HG03558 (cell line): ENCODE results near the gene PTGDR.

Source experiments
- ATAC-seq: cut with Tn5 transposase; IDR thresholded peaks from one replicate; pipeline ENCODE4 v1.9.1; 2021; ENCODE audit warnings: moderate number of reproducible peaks; ENCODE audit not compliant: unreplicated experiment; ENCODE audit errors: extremely low read depth

Gene PTGDR, protein sequence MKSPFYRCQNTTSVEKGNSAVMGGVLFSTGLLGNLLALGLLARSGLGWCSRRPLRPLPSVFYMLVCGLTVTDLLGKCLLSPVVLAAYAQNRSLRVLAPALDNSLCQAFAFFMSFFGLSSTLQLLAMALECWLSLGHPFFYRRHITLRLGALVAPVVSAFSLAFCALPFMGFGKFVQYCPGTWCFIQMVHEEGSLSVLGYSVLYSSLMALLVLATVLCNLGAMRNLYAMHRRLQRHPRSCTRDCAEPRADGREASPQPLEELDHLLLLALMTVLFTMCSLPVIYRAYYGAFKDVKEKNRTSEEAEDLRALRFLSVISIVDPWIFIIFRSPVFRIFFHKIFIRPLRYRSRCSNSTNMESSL

DNA sequence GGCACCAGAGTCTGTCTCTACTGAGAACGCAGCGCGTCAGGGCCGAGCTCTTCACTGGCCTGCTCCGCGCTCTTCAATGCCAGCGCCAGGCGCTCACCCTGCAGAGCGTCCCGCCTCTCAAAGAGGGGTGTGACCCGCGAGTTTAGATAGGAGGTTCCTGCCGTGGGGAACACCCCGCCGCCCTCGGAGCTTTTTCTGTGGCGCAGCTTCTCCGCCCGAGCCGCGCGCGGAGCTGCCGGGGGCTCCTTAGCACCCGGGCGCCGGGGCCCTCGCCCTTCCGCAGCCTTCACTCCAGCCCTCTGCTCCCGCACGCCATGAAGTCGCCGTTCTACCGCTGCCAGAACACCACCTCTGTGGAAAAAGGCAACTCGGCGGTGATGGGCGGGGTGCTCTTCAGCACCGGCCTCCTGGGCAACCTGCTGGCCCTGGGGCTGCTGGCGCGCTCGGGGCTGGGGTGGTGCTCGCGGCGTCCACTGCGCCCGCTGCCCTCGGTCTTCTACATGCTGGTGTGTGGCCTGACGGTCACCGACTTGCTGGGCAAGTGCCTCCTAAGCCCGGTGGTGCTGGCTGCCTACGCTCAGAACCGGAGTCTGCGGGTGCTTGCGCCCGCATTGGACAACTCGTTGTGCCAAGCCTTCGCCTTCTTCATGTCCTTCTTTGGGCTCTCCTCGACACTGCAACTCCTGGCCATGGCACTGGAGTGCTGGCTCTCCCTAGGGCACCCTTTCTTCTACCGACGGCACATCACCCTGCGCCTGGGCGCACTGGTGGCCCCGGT, at the start of gene PTGDR:
PTGDR (plus strand) TSS at position 198 of the 778 bp plus-strand sequence; CDS start at position 315, 117 bp downstream.
- no peak for ATAC-seq

DNA sequence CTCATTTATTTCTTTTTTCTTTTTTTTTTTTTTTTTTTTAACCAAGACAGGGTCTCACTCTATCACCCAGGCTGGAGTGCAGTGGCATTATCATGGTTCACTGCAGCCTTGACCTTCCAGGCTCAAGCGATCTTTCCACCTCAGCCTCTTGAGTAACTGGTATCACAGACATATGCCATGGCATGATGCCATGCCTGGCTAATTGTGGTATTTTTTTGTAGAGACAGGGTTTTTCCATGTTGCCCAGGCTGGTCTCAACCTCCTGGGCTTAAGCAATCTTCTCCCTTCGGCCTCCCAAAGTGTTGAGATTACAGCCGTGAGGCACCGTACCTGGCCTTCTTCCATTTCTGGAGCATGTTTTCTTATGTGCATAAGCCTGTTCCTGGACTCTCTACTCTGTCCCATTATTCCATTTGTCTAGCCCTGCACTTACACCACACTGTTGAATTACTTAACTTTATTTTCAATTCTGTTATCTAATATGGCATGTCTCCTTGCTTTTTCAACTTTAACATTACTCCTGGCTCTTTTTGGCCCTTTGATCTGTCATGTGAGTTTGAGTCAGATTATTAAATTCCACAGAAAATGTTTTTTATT, 47.9 kb upstream of the PTGDR start:
- no peak for ATAC-seq

DNA sequence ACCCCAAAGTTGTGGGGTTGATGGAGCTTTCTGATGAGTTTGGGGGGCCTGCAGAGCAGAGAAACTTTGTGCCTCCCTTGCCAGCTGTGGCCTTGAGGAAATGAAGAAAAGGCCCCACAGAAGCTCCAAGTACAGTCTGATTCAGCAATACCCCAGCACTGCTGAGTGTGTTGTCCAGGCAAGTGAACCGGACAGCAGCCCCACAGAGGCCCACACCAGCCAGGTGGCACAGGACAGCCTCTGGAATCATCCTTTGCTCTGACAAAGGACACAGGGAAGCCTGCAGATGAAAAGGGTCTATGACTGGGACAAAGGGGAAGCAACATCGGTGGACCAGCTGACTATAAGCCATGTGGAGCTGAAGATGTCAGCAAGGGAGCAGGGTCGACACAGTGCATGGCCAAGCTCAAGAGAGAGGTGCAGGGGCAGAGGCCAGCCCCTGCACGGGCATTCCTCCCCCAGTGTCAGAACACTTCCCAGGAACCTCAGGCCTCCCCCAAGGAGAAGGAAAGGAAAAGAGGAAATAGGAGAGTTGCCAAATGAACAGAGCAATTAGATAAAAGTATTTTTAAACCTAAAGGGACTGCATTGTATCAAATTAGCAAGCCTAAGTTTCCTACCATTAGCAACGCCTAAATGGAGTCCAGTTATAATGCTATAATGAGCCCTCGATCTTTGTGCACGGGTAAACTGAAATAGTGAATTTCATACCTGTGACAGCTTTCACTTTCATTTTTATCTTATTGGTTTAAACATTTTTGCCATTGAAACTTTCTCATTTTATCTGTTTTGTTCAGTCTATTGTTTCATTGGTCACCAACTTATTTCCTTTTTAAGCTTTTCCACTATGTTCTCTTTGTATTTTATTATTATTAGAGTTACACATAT, 46.3 kb upstream of the PTGDR start:
- ATAC-seq, result no peak

DNA sequence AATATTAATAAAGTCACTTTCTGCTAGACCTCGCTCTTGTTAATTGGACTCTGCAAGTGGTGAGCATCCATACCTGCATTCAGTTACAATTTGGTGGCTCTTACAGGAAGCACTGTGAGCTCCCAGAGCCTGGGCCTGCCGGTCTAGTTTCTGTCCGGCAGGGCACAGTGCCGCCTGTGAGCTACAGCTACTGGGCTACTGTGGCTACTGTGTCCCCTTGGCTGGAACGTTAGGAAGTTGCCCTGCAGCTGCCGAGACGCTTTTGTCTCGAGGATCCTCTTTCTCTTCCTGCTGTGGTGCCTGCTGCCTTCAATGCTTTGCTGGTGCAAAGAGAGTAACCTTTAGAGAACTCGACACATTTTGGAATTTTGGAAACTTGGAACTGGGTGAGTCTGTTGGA, 44.6 kb upstream of the PTGDR start:
- ATAC-seq, result no peak

DNA sequence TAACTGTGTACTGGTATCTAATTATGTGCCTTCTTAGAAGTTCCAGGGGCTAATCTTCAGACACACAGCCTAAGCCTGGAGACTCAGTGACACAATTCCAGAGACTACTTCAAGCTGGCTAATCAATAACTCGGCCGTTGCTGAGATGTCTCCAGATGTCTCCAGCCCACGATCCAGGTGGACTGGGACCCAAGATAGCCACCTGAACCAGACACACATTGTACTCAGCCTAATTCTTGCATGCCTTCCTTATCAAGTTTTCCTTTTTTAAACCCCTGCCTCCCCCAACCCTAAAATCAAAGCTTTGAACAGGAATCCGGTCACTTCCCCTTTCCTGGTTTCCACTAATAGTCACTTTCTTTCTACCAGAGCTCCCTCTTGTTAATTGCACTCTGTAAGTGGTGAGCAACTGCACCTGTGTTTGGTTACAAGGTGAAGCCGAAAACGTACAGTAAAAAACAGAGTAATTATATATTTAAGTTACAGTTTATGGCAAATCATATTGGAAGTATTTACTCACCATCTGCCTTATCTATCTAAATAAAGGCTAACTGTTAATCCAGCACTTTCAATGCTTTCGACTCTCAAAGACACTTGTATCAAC, 39.8 kb upstream of the PTGDR start:
- ATAC-seq, result no peak

DNA sequence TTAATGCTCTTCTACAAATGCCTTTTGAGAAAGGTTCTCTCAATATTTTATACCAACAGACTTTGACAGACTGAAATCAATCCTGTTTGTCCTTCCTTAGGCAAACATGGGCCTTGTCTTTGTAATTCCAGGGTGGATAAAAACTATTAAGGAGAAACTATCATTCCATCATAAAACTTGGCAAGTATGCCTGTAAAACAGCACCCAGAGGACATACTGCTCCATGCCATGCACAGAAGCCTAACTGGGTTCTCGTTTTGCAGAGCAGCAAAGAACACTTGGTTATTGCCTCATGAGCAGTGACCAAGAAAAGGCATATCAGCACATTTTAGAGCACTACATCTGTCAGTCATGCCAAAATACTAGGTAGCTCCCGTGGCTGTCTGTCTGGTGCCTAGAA, 33.8 kb upstream of the PTGDR start:
- ATAC-seq, result no peak

DNA sequence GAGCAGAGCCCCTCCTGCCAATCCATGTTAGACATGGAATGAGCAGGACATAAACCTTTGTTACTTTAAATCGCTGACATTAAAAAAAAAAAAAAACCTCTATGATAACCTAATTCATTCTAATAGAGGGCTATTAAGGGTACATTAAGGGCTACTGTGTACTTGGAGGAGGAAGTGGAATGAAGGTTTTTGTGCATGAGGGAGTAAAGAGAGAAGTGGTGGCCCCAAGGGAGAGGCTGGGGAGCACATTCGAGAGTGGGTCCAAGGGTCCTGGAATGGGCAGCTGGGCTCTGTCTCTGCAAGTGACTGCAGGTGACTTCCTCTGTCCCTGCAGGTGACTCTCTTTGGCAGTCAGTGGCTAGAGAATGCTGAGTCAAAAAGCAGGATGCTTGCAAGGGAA, 32.1 kb upstream of the PTGDR start:
- no peak for ATAC-seq

DNA sequence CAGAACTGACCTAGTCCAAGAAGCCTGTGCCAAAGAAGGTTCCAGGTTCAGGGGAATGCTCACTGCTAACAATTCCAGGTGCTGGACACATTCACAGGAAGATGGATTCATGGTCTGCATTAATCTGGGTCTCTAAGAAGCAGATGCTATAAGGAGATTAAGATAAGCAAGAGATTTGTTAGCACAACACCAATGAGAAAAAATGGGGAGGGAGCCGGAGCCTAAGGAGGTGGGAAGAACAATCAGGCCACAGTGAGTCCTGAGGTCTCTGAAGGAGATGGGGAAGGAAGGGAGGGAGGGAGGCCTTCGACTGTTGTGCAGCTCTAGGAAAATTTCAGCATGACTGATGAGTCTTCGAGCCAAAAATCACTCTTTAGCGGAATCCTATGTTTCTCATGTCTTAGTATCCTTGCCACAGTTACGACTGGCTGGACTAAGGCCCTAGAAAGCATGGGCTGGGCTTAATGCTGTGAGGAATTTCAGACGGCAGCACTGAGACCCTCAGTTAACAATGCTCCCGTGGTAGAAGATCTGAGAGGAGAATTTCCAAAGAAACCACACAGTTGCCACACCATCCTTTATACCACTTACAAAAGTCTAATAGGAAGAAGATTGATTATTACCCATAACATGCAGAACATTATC, 31.5 kb upstream of the PTGDR start:
- no peak for ATAC-seq

DNA sequence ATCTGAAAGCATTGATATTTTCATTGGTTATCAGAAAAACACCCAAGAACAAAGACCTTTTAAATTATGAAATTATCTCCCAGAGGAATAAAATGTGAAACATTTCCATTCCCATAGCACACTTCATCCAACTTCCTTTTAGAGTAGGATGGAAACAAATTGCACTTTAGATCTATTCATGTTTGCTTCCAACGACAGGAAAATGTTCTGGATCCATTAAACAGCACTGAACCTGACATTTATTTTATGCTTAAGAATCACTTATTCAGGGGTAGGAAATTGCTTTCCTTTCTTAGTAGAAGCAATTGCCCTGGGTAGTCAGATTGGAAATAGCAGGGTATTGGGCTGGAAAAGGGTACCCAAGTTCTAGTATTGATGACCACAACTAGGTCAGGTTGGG, 28.8 kb upstream of the PTGDR start:
- ATAC-seq, result no peak

DNA sequence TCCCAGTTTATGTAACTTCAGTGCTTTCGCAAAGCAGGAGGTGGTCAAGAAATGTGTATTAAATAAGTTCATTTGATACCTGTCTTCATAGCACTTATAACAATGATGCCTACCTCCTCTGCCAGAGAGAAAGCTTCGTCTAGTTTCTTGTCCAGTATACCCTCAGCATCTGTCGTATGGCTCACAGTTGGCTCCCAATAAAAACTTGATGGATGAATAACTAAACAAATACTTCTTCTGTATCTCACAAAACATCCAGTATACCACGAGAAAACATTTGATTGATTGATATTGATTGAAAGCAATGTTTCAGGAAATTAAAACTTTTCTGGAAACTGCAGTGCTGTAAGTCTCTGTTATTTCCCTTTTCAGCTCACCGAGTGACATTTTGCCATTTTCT, 26.9 kb upstream of the PTGDR start:
- no peak for ATAC-seq

DNA sequence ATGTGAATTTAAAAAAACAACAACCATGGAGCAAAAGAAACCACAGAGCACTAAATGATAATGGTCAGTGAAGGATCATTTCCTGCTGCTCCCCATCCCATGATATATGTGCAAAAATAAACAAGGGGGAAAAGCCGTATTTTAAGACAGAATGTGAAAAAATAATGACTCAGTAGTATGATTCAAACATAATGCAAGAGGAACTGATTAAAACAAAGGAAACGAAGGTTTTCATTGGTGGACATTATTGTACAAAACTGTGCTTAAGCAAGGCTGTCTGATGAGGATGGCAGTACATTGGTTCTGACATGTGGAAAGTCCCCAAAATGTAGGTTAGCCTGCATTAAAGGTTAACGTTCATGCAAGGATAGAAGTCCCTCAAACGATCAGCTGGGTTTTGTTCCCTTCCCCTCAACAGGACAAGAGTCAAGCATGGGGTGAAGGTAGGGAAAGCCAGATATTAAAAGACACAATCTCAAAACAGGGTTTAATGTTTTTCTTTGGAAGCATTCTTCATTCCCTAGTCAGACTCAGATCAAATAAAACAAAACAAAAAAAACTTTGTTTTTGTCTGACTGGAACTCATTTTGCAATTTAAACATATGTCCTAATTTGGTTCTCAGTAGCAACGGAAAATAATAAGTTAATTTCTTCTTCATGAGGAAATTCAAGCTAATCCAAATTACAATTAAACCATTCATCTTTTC, 26.3 kb upstream of the PTGDR start:
- ATAC-seq, result no peak

DNA sequence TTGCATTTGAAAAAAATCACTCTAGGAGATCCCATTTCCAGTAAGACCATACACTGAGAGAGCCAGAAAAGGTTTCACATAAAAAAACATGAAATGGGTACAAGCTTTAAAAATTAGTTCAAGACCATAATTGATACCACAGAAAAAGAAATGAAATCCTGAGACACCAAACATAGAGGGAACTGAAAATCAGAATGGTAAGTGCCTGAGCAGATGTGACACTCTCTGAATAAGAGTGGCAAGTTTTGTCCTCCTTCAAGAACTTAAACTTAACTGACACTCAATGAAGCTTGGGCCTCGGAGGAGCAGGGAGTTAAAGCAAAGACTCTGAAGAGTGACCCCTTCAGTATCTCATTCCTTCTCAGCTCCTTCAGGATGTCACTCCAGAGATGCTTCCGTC, 23.2 kb upstream of the PTGDR start:
- ATAC-seq, result peak; percentile 40

DNA sequence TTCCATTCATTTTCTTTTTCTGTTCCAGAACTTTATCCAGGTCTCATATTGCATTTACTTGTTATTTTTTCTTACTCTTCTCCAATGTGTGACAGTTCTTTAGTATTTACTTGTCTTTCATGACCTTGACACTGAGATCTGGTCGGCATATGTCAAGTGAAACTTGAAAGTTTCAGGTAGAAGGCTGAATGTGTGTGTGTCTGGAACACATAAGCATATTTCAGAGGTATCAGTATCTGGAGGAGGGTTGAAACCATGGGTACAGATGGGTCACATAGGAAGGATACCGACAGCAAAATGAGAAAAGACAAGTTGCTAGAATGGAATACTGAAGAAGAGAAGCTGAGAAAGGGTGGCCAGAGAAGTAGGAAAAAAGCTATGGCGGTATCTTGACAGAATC, 22.5 kb upstream of the PTGDR start:
- no peak for ATAC-seq

DNA sequence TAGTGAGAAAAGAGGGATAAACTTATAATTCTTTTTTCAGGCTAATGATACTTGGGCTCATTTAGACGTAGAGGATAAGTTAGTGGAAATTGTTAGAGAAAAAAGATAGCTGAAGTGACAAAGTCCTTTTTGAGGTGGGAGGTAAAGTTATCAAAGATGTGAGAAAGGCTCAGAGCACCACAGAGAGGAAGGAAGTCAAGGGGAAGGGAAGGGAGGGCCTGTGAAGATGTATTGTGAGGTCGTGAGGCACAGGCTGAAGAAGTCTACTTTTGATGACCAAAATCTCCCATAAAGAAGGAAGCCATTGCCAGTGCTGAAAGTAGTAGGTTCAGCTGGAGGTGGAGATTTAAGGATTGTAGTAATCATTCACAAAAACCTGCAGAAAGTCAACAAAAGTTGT, 19.4 kb upstream of the PTGDR start:
- ATAC-seq, result no peak

DNA sequence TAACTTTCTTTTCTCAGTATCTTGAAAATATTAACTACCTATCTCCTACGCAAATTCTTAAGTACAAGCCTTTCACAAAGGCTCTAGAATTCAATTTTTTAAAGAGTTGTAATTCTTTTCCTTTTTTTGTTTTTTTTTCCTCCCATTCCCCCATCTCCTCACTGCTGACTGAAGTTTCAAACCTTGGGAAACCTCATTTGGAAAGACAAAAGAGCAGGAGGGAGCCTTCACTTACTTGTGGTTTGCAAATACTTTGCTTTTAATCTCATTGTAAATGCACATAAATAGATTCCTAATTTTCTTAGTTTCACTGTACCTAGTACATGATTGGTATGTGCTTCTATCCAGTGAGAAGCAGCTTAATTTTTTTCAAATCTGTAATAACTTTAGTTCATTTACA, 15.8 kb upstream of the PTGDR start:
- no peak for ATAC-seq

DNA sequence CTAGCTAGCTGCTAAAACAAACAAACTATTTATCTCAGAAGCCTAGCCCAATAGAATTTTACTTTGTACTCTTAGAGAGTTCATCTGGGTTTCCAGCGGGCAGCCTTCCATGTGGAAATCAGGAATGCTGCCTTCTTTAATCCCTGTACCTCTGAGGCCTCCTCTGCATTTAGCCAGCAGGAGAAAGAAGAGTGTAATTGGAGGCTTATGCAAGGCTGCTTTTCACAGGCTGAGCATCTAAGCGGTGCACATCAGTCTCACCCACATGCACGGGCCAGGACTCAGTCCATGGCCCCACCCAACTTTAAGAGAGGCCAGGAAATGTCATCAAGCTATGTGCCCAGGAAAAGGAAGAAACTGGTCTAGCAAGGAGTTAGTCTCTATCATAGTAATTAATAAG, 14.0 kb upstream of the PTGDR start:
- ATAC-seq, result no peak

DNA sequence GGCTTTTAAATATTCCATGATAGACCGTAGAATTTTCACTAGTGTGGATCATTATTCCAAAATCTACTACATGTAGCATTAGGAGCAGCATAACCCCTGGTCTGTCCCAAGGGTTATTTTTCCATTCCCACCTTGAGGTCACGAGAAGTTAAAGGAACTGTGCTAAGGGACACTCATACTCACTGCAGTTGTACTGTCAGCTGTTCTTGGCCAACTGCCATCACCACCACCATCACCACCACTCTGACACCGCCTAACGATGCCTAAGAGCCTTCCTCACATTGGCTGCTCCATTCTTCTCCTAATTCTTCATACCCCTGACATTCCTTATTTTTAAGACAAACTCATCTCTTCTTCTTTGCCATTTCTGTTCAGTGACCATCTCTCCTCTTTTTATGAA, 13.4 kb upstream of the PTGDR start:
- no peak for ATAC-seq

DNA sequence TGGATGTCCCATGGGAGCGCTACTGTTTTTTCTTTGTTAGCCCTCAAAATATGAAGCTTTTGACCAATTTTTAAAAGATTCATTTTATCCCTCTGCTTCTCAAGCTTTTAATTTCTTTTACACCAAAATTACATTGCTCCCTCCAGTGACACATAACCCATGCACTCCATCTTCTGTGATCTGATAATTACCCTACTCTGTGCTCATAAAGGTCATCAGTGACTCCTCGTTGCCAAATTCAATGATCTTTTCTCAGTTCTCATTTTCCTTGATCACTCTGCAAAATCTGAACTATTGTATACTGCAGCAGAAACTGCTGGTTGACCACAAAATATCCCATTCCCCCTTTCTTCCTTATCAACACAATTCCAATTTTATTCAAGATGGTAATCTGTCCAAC, 8.7 kb upstream of the PTGDR start:
- no peak for ATAC-seq

DNA sequence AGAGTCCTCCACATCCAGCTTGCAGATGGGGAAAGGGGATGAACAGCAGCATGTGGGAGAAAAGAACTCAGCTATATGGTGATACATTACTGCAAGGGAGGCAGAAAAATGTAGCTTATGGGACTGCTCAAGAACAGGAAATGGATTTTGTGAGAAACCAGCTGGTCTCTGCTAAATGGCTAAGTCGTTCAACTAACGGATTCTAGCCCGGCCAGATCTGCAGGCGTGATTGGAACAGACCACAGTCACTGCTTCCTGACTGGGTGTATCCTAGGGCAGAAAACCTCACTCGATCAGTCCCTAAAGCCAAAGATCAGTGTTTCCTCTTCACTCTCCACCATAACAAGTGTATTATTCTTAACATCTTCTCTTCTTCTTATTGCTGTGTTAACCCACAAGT, 8.1 kb upstream of the PTGDR start:
- ATAC-seq, result no peak
